Measurements from ENCODE around the gene ADAMTSL5. TPM values are rescaled to one million over a fixed set of nuclear protein-coding genes. Genes with fewer than 3 reads are reported as not detected.

ADAMTSL5 gene
- total RNA-seq, 4 donors from 2014 or later: 1.3 to 9.7 (median 3.6) TPM

DNA sequence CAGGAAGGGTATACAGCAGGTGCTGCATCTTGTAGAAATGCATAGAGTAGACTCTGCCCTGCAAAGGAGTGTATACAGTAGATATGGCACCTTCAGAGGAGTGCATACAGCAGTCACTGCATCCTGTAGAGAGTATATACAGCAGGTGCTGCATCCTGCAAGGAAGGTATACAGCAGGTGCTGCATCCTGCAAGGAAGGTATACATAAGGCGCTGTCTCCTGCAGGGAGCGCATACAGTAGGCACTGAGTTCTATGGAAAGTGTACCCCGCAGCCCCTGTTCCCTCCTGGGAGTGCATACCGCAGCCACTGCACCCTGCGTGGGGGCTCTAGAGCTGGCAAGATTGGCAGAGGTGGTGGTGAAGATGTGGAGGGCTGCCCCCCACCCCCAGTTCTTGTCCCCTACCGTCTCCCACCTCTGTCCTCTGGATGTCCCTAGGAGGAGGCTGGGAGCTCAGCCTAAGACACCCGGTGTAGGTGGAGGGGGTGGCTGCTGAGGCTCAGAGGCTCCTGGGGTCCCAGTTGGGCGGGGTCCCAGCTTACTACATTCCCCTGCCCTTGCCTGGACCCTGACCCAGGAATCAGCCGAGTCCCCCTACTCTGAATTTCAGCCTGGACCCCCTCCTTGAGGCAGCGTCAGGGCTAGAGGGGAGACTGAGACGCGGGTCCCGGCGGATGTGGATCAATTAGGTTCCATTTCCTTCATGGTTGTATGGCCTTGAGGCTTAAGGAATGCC, 2.3 kb upstream of the ADAMTSL5 start:
- H3K4me1 ChIP-seq: peaks cover 0 to 36% (median 4%) of the 10 kb centered on the region in 3 donors
- H3K27me3 ChIP-seq: peaks cover 77% of the 10 kb centered on the region
- no peak overlapping the region for H3K27ac ChIP-seq
- no peak overlapping the region for H3K4me3 ChIP-seq
- 40 to 90% methylated on average over 1 to 4 of the region's 14 CpGs for WGBS, 2 donors (ENCODE audit: low coverage in 1 of 2)
- no peaks in the 10 kb centered on the region for H3K9me3 ChIP-seq
- H3K36me3 ChIP-seq: no peaks in the 10 kb centered on the region
- TF ChIP-seq POLR2A (IDR thresholded peaks at IDR 0.05) (no peak), POLR2AphosphoS5 (IDR thresholded peaks at IDR 0.05) (no peak), EP300 (IDR thresholded peaks at IDR 0.05) (no peak)
- TF ChIP-seq, protein P1, sequence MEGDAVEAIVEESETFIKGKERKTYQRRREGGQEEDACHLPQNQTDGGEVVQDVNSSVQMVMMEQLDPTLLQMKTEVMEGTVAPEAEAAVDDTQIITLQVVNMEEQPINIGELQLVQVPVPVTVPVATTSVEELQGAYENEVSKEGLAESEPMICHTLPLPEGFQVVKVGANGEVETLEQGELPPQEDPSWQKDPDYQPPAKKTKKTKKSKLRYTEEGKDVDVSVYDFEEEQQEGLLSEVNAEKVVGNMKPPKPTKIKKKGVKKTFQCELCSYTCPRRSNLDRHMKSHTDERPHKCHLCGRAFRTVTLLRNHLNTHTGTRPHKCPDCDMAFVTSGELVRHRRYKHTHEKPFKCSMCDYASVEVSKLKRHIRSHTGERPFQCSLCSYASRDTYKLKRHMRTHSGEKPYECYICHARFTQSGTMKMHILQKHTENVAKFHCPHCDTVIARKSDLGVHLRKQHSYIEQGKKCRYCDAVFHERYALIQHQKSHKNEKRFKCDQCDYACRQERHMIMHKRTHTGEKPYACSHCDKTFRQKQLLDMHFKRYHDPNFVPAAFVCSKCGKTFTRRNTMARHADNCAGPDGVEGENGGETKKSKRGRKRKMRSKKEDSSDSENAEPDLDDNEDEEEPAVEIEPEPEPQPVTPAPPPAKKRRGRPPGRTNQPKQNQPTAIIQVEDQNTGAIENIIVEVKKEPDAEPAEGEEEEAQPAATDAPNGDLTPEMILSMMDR (IDR thresholded peaks at IDR 0.05): no peak
- ATAC-seq: no peak

DNA sequence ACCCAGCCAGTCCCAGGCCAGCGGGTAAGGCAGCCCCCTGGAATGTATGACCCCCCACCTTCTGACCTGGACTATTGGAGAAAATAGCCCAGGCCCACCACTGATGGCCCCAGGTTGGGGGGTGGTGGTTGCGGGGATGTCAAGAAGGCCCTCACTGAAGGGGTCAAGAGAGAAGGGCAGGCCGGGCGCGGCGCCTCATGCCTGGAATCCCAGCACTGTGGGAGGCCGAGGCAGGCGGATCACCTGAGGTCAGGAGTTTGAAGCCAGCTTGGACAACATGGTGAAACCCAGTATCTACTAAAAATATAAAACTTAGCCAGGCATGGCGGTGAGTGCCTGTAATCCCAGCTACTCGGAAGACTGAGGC, 1.5 kb upstream of the ADAMTSL5 start:
- no peak overlapping the region for H3K4me3 ChIP-seq
- 55% methylated on average over 2 of the region's 10 CpGs; no CpG with 5 or more reads in 1 of the 2 donors for WGBS, 2 donors (ENCODE audit: low coverage in 1 of 2)
- H3K36me3 ChIP-seq: no peaks in the 10 kb centered on the region
- no peak for TF ChIP-seq POLR2AphosphoS5 (IDR thresholded peaks at IDR 0.05)
- no peak for TF ChIP-seq EP300 (IDR thresholded peaks at IDR 0.05)
- TF ChIP-seq, protein P1 (IDR thresholded peaks at IDR 0.05): no peak
- no peak for TF ChIP-seq POLR2A (IDR thresholded peaks at IDR 0.05)
- H3K9me3 ChIP-seq: no peaks in the 10 kb centered on the region
- ATAC-seq: no peak
- H3K27ac ChIP-seq: no peak overlapping the region
- H3K27me3 ChIP-seq: peaks cover 75% of the 10 kb centered on the region
- peaks cover 0 to 38% (median 4%) of the 10 kb centered on the region in 3 donors for H3K4me1 ChIP-seq

DNA sequence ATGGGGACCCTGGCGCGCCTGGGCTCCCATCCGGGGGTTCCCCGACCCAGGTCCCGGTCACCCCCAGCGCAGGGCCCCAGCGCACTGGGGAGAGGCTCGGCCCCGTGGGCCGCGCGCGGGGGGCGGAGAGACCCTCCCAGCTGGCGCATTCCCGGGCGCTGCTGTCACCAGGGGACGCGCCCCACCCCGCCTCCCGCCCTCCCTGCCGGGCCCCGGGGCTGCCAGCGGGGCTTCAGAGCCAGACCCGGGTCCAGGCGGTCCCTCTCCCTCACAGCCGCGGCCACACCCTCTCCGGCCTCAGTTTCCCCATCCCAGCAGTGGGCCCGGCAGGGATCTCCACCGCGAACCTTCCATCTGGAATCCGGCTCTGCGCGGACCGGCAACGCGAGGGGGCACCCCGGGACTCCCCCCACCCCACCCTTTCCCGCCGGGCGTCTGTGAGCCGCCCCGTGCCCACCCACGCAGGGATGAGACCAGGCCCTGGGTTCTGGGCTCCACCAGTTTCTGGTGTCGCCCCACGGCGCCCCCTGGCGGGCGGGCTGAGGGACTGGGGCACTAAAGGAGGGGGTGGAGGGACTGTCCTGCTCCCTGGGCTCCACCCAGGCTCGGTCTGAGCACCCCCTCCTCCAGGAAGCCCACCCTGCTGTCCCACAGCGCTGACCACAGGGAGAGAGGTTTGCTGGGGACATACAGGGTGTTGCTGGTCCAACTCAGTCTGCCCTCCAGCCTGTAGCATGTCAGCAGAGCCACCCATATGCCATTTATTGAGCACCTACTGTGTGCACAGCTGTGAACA, 878 bp upstream of the ADAMTSL5 start:
- TF ChIP-seq POLR2AphosphoS5 (IDR thresholded peaks at IDR 0.05) (no peak), POLR2A (IDR thresholded peaks at IDR 0.05) (no peak), EP300 (IDR thresholded peaks at IDR 0.05) (no peak)
- TF ChIP-seq, protein P1 (IDR thresholded peaks at IDR 0.05): peak in 3 of 4 experiments; percentile 41 to 77 (median 62)
- H3K9me3 ChIP-seq: no peaks in the 10 kb centered on the region
- peaks cover 0 to 39% (median 4%) of the 10 kb centered on the region in 3 donors for H3K4me1 ChIP-seq
- peak; percentile 50 for ATAC-seq
- H3K27me3 ChIP-seq: peaks cover 75% of the 10 kb centered on the region
- H3K36me3 ChIP-seq: no peaks in the 10 kb centered on the region
- H3K27ac ChIP-seq: peak overlapping the region in 3 of 4 donors; percentile 74 to 82 (median 75)
- peak overlapping the region; percentile 23 to 62 for H3K4me3 ChIP-seq
- WGBS, 2 donors (ENCODE audit: low coverage in 1 of 2): no CpG with 5 or more reads among the region's 52 CpGs

DNA sequence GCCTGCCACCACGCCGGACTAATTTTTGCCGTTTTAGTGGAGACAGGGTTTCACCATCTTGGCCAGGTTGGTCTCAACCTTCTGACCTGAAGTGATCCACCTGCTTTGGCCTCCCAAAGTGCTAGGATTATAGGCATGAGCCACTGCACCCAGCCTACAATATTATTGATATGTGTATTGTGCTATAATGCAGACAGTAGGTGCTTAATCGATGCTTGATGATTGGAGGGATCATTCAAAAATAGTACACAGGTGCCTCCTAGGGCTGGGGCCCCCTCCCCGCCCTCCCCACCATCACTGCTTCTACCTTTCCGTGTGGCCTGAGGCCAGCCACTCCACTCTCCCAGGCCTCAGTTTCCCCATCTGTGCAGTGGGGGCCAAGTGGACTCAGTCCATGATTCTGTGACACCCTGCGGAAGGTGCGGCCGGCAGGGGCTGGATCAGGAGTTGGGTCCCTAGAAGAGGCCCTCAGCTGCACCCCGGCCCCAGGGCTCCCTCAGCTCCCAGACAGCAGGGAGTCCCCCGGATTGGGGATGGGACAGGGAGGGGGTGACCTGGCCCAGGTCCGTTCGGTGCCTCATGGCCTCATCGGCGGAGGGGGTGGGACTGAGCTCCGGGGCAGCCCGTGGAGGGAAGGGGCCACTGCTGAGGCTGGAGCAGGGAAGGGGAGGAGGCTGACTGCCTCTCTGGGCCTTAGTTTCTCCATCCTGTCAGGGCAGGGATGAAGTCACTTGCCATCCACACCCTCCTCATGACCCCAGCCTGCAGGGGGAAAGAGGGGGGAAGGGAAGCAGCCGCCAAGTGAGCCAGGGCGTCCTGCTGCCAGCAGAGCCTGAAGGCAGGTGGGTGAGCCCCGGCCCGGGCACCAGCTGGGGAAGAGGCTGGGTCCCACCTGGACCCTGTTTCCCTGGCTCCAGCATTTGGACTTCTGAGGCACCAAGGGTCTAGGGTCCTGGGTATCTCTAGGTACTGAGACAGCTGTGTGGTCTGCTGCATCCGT, 1.2 kb downstream of the ADAMTSL5 start:
- ATAC-seq: no peak
- 31 to 69% methylated on average over 4 to 7 of the region's 22 CpGs for WGBS, 2 donors (ENCODE audit: low coverage in 1 of 2)

More for the DNA sequence above, 1.2 kb downstream of the ADAMTSL5 start:
- Histone ChIP-seq H3K36me3 (no peaks in the 10 kb centered on the region), H3K27ac (peak overlapping the region in 2 of 4 donors; percentile 27 to 82), H3K9me3 (no peaks in the 10 kb centered on the region), H3K4me3 (peak overlapping the region in 1 of 2 donors; percentile 62), H3K27me3 (peaks cover 77% of the 10 kb centered on the region), H3K4me1 (peaks cover 0 to 57% (median 4%) of the 10 kb centered on the region in 3 donors)
- TF ChIP-seq, protein P1 (IDR thresholded peaks at IDR 0.05): no peak
- TF ChIP-seq POLR2AphosphoS5 (IDR thresholded peaks at IDR 0.05) (no peak), POLR2A (IDR thresholded peaks at IDR 0.05) (no peak), EP300 (IDR thresholded peaks at IDR 0.05) (no peak)

All from gastroesophageal sphincter (tissue), 4 donors.